HepG2 (cell line): ENCODE results near the gene PLSCR5. TPM values are rescaled to one million over a fixed set of nuclear protein-coding genes. Genes with fewer than 3 reads are reported as not detected.

Source experiments
- ATAC-seq: fragments of 200-7000 bp; cut with Tn5 transposase; 3 replicates; pipeline ENCODE4 v1.9.1; 2020; ENCODE audit warnings: mild to moderate bottlenecking, moderate library complexity
- BruUV-seq: library from RNA; stranded (reverse); fragments of 400-500 nt; replicated peaks from 2 replicates; lab custom pipeline; 2021; lab: Mats Ljungman, UMichigan
- CTCF ChIA-PET: fragments of 300-600 bp; formaldehyde crosslinking; extraction: SDS; loops from one replicate; lab custom pipeline; 2021; ENCODE audit warnings: low total read pairs, inconsistent platforms, low intra/inter-chr PET ratio; lab: Yijun Ruan, JAX
- POLR2A ChIA-PET: fragments of 350-600 bp; sonication (Branson Sonifier 250); formaldehyde crosslinking; loops from one replicate; lab custom pipeline; 2020; ENCODE audit warnings: antibody characterized with exemption, inconsistent platforms; lab: Yijun Ruan, JAX
- DNase-seq: peaks from one replicate; pipeline ENCODE4 v3.0.0-alpha.2; 2015; ENCODE audit warnings: low spot score
- FAIRE-seq: peaks from 3 replicates; lab custom pipeline; 2011; peaks lifted over from hg19 to GRCh38; lab: Jason Lieb, UNC
- H2AFZ ChIP-seq: one replicate; pipeline ENCODE4 v1.6.1; 2011; ENCODE audit warnings: low read length, inconsistent platforms
- H3K27ac ChIP-seq: fragments of 300-600 bp; 3 replicates; pipeline ENCODE4 v1.8.0; 2011; ENCODE audit warnings: mixed run types, mild to moderate bottlenecking, mixed read lengths, low read length, inconsistent platforms; ENCODE audit not compliant: insufficient read depth; ENCODE audit errors: extremely low read length
- H3K27me3 ChIP-seq, 2 experiments: fragments of 200-600 bp in 1 of 2; 2 replicates in 1 of 2; 3 replicates in 1 of 2; pipeline versions ENCODE4 v1.6.0 to v1.8.0; 2011; ENCODE audit warnings: low read length in 2 of 2, mild to moderate bottlenecking in 2 of 2, moderate library complexity in 2 of 2, inconsistent platforms in 1 of 2; ENCODE audit not compliant: insufficient read depth in 2 of 2, control insufficient read depth in 1 of 2
- H3K36me3 ChIP-seq, 2 experiments: fragments of 200-600 bp in 1 of 2; replicated peaks in 1 of 2; 2 replicates in 1 of 2; 3 replicates in 1 of 2; pipeline versions ENCODE4 v1.5.1 to v1.8.0; 2011; ENCODE audit warnings: low read length in 2 of 2, inconsistent platforms in 1 of 2; ENCODE audit not compliant: insufficient read depth in 2 of 2, control insufficient read depth in 1 of 2
- H3K4me1 ChIP-seq: 2 replicates; pipeline ENCODE4 v1.5.1; 2012; ENCODE audit warnings: low read length, inconsistent platforms; ENCODE audit not compliant: insufficient read depth
- H3K4me2 ChIP-seq: 2 replicates; pipeline ENCODE4 v1.6.0; 2011; ENCODE audit warnings: low read depth, low read length, inconsistent platforms
- H3K4me3 ChIP-seq, 3 experiments: fragments of 200-600 bp in 1 of 3; sonication (generic), shearing (Covaris generic) in 1 of 3; replicated peaks in 1 of 3; 2 replicates each; pipeline ENCODE4 v1.5.1; 2011 to 2016; ENCODE audit warnings: low read length in 3 of 3, inconsistent platforms in 2 of 3, low read depth in 2 of 3, mild to moderate bottlenecking in 2 of 3, control low read depth in 1 of 3, mixed read lengths in 1 of 3; ENCODE audit not compliant: insufficient read depth in 1 of 3
- H3K79me2 ChIP-seq: one replicate; pipeline ENCODE4 v1.6.1; 2011; ENCODE audit warnings: low read length, inconsistent platforms; ENCODE audit not compliant: insufficient read depth
- H3K9ac ChIP-seq: 2 replicates; pipeline ENCODE4 v1.6.0; 2011; ENCODE audit warnings: mild to moderate bottlenecking, low read depth, low read length, inconsistent platforms; ENCODE audit not compliant: insufficient read depth
- H3K9me3 ChIP-seq: 2 replicates; pipeline ENCODE4 v1.5.1; 2012; ENCODE audit warnings: mild to moderate bottlenecking, low read length
- H4K20me1 ChIP-seq: 2 replicates; pipeline ENCODE4 v1.6.0; 2011; ENCODE audit warnings: inconsistent platforms, mild to moderate bottlenecking, low read length, moderate library complexity; ENCODE audit not compliant: insufficient read depth
- BRD4 ChIP-seq: sonication (generic); formaldehyde crosslinking; IDR thresholded peaks from 2 replicates; pipeline ENCODE4 v1.4.0; 2020; ENCODE audit warnings: missing genetic modification reagents
- MIER3 ChIP-seq: IDR thresholded peaks from 2 replicates; pipeline ENCODE4 v1.6.1; 2016; ENCODE audit warnings: missing compliant biosample characterization, borderline replicate concordance
- NR2F2 ChIP-seq: IDR thresholded peaks from 2 replicates; pipeline ENCODE4 v1.6.1; 2012; ENCODE audit warnings: low read depth, inconsistent platforms, borderline replicate concordance
- PRMT3 ChIP-seq: sonication (generic); formaldehyde crosslinking; IDR thresholded peaks from 2 replicates; pipeline ENCODE4 v1.8.1; 2022; ENCODE audit warnings: low read depth, mild to moderate bottlenecking, moderate library complexity, missing genetic modification reagents, borderline replicate concordance
- STAG1 ChIP-seq: sonication (generic); formaldehyde crosslinking; IDR thresholded peaks from 2 replicates; pipeline ENCODE4 v1.4.0; 2020; ENCODE audit warnings: missing genetic modification reagents
- ZNF12 ChIP-seq: sonication (generic); formaldehyde crosslinking; IDR thresholded peaks from 2 replicates; pipeline ENCODE4 v1.5.0; 2020; ENCODE audit warnings: missing genetic modification reagents
- ZNF253 ChIP-seq: sonication (generic); formaldehyde crosslinking; IDR thresholded peaks from 2 replicates; pipeline ENCODE4 v1.8.0; 2022; ENCODE audit warnings: mild to moderate bottlenecking, missing genetic modification reagents, borderline replicate concordance
- ZNF354B ChIP-seq: sonication (generic); formaldehyde crosslinking; IDR thresholded peaks from 2 replicates; pipeline ENCODE4 v1.8.0; 2022; ENCODE audit warnings: mild to moderate bottlenecking, missing genetic modification reagents
- in situ Hi-C: cut with HindIII; loops from 2 replicates; pipeline ENCODE4 v1.10.0; 2017; ENCODE audit warnings: low pct_unique_long_range_greater_than_20kb; ENCODE audit not compliant: extremely low pct_ligation_motif_present
- intact Hi-C: fragments of 100-400 bp; cut with micrococcal nuclease; formaldehyde crosslinking; loops from one replicate; pipeline ENCODE4 v1.10.0; 2022; ENCODE audit not compliant: unreplicated experiment
- polyA plus RNA-seq, 8 experiments: library from polyadenylated mRNA; depleted of rRNA in 3 of 8; stranded (reverse) in 7 of 8; unstranded in 1 of 8; fragments of >200 nt; fragmentation: Illumina TruSeq in 4 of 8; extraction: Trizol in 4 of 8; gene quantifications; 2 replicates each; pipeline versions ENCODE4 v1.2.1 to v1.2.3, GENCODE V29; 2011 to 2016; ENCODE audit warnings: low read depth in 4 of 8, missing spikeins in 1 of 8, mixed read lengths in 1 of 8; ENCODE audit not compliant: insufficient read depth in 1 of 8
- total RNA-seq, 5 experiments: library from RNA; depleted of rRNA; stranded (reverse); fragments of >200 nt; fragmentation: Illumina TruSeq; extraction: Trizol; gene quantifications; 2 replicates each; pipeline ENCODE4 v1.2.3, GENCODE V29; 2016; ENCODE audit warnings: low read depth in 1 of 5
- TF ChIP-seq, protein P1 (sequence below): sonication (generic); formaldehyde crosslinking; conservative IDR thresholded peaks from 2 replicates; pipeline ENCODE4 v1.4.0; 2020; ENCODE audit warnings: missing genetic modification reagents
- TF ChIP-seq, protein P2 (sequence below): sonication (generic); formaldehyde crosslinking; IDR thresholded peaks from 2 replicates; pipeline ENCODE4 v1.8.1; 2023; ENCODE audit warnings: missing genetic modification reagents, inconsistent platforms, borderline replicate concordance
- TF ChIP-seq, protein P3 (sequence below): sonication (generic); formaldehyde crosslinking; IDR thresholded peaks from 2 replicates; pipeline ENCODE4 v1.9.0; 2021; ENCODE audit warnings: missing genetic modification reagents, borderline replicate concordance

PLSCR5 gene
- total and polyA plus RNA-seq, 2 of the 13 experiments (the other 11 are each of a cell fraction or from before 2014, with no cell fraction given): 0.50 TPM; not detected in 1

DNA sequence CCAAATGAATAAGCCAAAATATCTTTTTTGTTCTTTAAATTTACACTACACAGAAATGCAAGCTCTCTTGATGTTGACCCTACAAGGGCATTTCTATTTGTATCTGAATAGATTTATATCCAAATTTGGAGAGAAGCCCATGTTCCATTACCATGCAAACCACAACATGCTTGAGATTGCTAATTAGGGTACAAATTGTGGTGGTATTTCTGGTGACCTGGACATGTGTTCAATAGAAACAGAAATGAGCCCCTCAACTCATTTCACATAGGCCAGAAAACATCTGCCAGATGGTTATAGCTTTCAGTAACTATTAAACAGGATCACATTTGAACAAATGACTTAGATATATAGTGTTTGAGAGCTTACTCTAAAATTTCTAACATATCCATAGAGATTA lies 23.5 kb upstream of the PLSCR5 start:
- Histone ChIP-seq H2AFZ (no peak overlapping the region), H3K9me3 (no peaks in the 10 kb centered on the region)
- TF ChIP-seq, protein P1, sequence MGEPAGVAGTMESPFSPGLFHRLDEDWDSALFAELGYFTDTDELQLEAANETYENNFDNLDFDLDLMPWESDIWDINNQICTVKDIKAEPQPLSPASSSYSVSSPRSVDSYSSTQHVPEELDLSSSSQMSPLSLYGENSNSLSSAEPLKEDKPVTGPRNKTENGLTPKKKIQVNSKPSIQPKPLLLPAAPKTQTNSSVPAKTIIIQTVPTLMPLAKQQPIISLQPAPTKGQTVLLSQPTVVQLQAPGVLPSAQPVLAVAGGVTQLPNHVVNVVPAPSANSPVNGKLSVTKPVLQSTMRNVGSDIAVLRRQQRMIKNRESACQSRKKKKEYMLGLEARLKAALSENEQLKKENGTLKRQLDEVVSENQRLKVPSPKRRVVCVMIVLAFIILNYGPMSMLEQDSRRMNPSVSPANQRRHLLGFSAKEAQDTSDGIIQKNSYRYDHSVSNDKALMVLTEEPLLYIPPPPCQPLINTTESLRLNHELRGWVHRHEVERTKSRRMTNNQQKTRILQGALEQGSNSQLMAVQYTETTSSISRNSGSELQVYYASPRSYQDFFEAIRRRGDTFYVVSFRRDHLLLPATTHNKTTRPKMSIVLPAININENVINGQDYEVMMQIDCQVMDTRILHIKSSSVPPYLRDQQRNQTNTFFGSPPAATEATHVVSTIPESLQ (CRISPR knock-in tag): no peak
- no peak for TF ChIP-seq BRD4
- no peak for TF ChIP-seq STAG1
- TF ChIP-seq MIER3 (CRISPR knock-in tag): no peak
- TF ChIP-seq ZNF354B (CRISPR knock-in tag): no peak
- TF ChIP-seq, protein P2, sequence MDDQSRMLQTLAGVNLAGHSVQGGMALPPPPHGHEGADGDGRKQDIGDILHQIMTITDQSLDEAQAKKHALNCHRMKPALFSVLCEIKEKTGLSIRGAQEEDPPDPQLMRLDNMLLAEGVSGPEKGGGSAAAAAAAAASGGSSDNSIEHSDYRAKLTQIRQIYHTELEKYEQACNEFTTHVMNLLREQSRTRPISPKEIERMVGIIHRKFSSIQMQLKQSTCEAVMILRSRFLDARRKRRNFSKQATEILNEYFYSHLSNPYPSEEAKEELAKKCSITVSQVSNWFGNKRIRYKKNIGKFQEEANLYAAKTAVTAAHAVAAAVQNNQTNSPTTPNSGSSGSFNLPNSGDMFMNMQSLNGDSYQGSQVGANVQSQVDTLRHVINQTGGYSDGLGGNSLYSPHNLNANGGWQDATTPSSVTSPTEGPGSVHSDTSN (CRISPR knock-in tag): no peak
- no peak for TF ChIP-seq ZNF253 (CRISPR knock-in tag)
- TF ChIP-seq, protein P3, sequence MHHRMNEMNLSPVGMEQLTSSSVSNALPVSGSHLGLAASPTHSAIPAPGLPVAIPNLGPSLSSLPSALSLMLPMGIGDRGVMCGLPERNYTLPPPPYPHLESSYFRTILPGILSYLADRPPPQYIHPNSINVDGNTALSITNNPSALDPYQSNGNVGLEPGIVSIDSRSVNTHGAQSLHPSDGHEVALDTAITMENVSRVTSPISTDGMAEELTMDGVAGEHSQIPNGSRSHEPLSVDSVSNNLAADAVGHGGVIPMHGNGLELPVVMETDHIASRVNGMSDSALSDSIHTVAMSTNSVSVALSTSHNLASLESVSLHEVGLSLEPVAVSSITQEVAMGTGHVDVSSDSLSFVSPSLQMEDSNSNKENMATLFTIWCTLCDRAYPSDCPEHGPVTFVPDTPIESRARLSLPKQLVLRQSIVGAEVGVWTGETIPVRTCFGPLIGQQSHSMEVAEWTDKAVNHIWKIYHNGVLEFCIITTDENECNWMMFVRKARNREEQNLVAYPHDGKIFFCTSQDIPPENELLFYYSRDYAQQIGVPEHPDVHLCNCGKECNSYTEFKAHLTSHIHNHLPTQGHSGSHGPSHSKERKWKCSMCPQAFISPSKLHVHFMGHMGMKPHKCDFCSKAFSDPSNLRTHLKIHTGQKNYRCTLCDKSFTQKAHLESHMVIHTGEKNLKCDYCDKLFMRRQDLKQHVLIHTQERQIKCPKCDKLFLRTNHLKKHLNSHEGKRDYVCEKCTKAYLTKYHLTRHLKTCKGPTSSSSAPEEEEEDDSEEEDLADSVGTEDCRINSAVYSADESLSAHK (CRISPR knock-in tag): no peak
- TF ChIP-seq PRMT3 (CRISPR knock-in tag): no peak
- no peak for TF ChIP-seq ZNF12
- no peak for TF ChIP-seq NR2F2
- TF ChIP-seq, all 625 proteins: peak for 0
- FAIRE-seq (no peak), ATAC-seq (no peak), DNase-seq (no peak)
- Histone ChIP-seq H3K9ac (no peak overlapping the region), H4K20me1 (no peaks in the 10 kb centered on the region), H3K4me3 (no peak overlapping the region), H3K79me2 (no peaks in the 10 kb centered on the region), H3K27ac (no peak overlapping the region), H3K36me3 (no peaks in the 10 kb centered on the region), H3K27me3 (no peaks in the 10 kb centered on the region), H3K4me2 (no peak overlapping the region), H3K4me1 (peaks cover 52% of the 10 kb centered on the region)
- ChIA-PET POLR2A (no interaction called here), CTCF (no interaction called here)
- intact Hi-C loops (no loop called here), in situ Hi-C loops (loop anchor here (5.0 kb wide), 1 partner anchor 36 kb away; no protein-coding TSS in a partner anchor)
- no TSS peak for BruUV-seq
